Embryonic facial prominence (tissue), 1 donor: ENCODE measurements around the gene NSUN6.

ENCODE experiments used
- DNase-seq: peaks from one replicate; pipeline ENCODE4 v3.0.0-alpha.2; 2016; ENCODE audit errors: extremely low spot score

The NSUN6 gene

GRCh38 chr10:18563003-18563726 is 88.2 kb downstream of the NSUN6 start:
- no peak for DNase-seq

GRCh38 chr10:18561861-18562551 is 89.4 kb downstream of the NSUN6 start:
- DNase-seq: no peak

GRCh38 chr10:18557960-18558359 is 93.4 kb downstream of the NSUN6 start:
- DNase-seq: no peak

- no peak for DNase-seq
These were observed 94.8 kb downstream of the NSUN6 start for GRCh38 chr10:18556522-18557147.

GRCh38 chr10:18554479-18554878 is 96.9 kb downstream of the NSUN6 start:
- DNase-seq: no peak

GRCh38 chr10:18551473-18551872 is 99.9 kb downstream of the NSUN6 start:
- no peak for DNase-seq

GRCh38 chr10:18549105-18549504 is 102.3 kb downstream of the NSUN6 start:
- DNase-seq: no peak

GRCh38 chr10:18545621-18546305 is 105.6 kb downstream of the NSUN6 start:
- no peak for DNase-seq

GRCh38 chr10:18542832-18543231 is 108.6 kb downstream of the NSUN6 start:
- DNase-seq: no peak

- DNase-seq: no peak
These were observed 111.2 kb downstream of the NSUN6 start for GRCh38 chr10:18540195-18540594.

GRCh38 chr10:18539335-18539734 is 112.1 kb downstream of the NSUN6 start:
- no peak for DNase-seq

- DNase-seq: no peak
These were observed 117.5 kb downstream of the NSUN6 start for GRCh38 chr10:18533896-18534295.

- DNase-seq: no peak
These were observed 118.4 kb downstream of the NSUN6 start for GRCh38 chr10:18532881-18533535.

- DNase-seq: no peak
These were observed 123.1 kb downstream of the NSUN6 start for GRCh38 chr10:18528292-18528691.

GRCh38 chr10:18527687-18528086 is 123.7 kb downstream of the NSUN6 start:
- no peak for DNase-seq

- DNase-seq: no peak
These were observed 127.5 kb downstream of the NSUN6 start for GRCh38 chr10:18523858-18524257.

- no peak for DNase-seq
These were observed 128.4 kb downstream of the NSUN6 start for GRCh38 chr10:18523025-18523424.

- DNase-seq: no peak
These were observed 134.5 kb downstream of the NSUN6 start for GRCh38 chr10:18516851-18517250.

- no peak for DNase-seq
These were observed 136.8 kb downstream of the NSUN6 start for GRCh38 chr10:18514537-18514936.

- DNase-seq: no peak
These were observed 142.8 kb downstream of the NSUN6 start for GRCh38 chr10:18508587-18508986.

- no peak for DNase-seq
These were observed 145.8 kb downstream of the NSUN6 start for GRCh38 chr10:18505456-18506118.
